T-cell (primary cell): ENCODE results near the gene AK4. TPM values are rescaled to one million over a fixed set of nuclear protein-coding genes. Genes with fewer than 3 reads are reported as not detected.

Experiments
- ATAC-seq, 4 experiments: fragments of 200-7000 bp in 3 of 4; fragments of 150-1000 bp in 1 of 4; cut with Tn5 transposase; replicated peaks in 1 of 4; 1 replicate in 3 of 4; 2 replicates in 1 of 4; pipeline ENCODE4 v1.10.0; 2021; ENCODE audit warnings: moderate library complexity in 3 of 4, mild to moderate bottlenecking in 2 of 4, moderate number of reproducible peaks in 1 of 4
- CTCF ChIA-PET, 2 donors: fragments of 300-600 bp; sonication (Branson Sonifier 250); formaldehyde crosslinking; loops; one replicate each; lab custom pipeline; 2022; ENCODE audit warnings: antibody characterized with exemption in 2 of 2; lab: Charles Lee
- POLR2A ChIA-PET, 2 donors: fragments of 300-600 bp; sonication (Branson Sonifier 250); formaldehyde crosslinking; loops; one replicate each; lab custom pipeline; 2022; ENCODE audit warnings: antibody characterized with exemption in 2 of 2; lab: Charles Lee
- DNase-seq, 35 experiments: peaks; one replicate each; pipeline versions ENCODE4 v3.0.0 to v3.0.0-alpha.2; 2013 to 2023
- H3K27ac ChIP-seq: one replicate; pipeline ENCODE4 v1.5.1; 2013; ENCODE audit warnings: low read length
- H3K27me3 ChIP-seq, 2 experiments: replicated peaks in 1 of 2; 1 replicate in 1 of 2; 2 replicates in 1 of 2; pipeline versions ENCODE4 v1.6.1 to v1.7.0; 2013; ENCODE audit warnings: low read length in 1 of 2, mixed read lengths in 1 of 2; ENCODE audit not compliant: control insufficient read depth in 2 of 2, insufficient read depth in 2 of 2; ENCODE audit errors: extremely low read depth in 1 of 2
- H3K36me3 ChIP-seq, 2 donors: 1 replicate in 1 of 2; 2 replicates in 1 of 2; pipeline versions ENCODE4 v1.6.1 to v1.7.0; 2013; ENCODE audit warnings: low read length in 1 of 2; ENCODE audit not compliant: control insufficient read depth in 2 of 2, insufficient read depth in 1 of 2; ENCODE audit errors: extremely low read depth in 1 of 2
- H3K4me1 ChIP-seq, 2 experiments: 1 replicate in 1 of 2; 2 replicates in 1 of 2; pipeline versions ENCODE4 v1.6.1 to v1.7.0; 2013; ENCODE audit warnings: low read length in 2 of 2, mixed read lengths in 1 of 2; ENCODE audit not compliant: insufficient read depth in 2 of 2, control insufficient read depth in 1 of 2; ENCODE audit errors: extremely low read depth in 1 of 2
- H3K4me3 ChIP-seq, 2 donors: 1 replicate in 1 of 2; 2 replicates in 1 of 2; pipeline versions ENCODE4 v1.5.1 to v1.7.0; 2013; ENCODE audit warnings: mild to moderate bottlenecking in 2 of 2, low read length in 1 of 2, moderate library complexity in 1 of 2; ENCODE audit not compliant: control insufficient read depth in 1 of 2; ENCODE audit errors: extremely low read depth in 1 of 2
- H3K9me3 ChIP-seq: 2 replicates; pipeline ENCODE4 v1.7.0; 2013
- H3K27ac Mint-ChIP-seq, 2 donors: one replicate each; pipeline ENCODE4 v1.8.0; 2020 to 2021; ENCODE audit warnings: mild to moderate bottlenecking in 2 of 2, mixed read lengths in 2 of 2
- H3K27me3 Mint-ChIP-seq, 2 donors: one replicate each; pipeline ENCODE4 v1.8.0; 2021 to 2022; ENCODE audit warnings: mixed read lengths in 2 of 2
- H3K36me3 Mint-ChIP-seq: one replicate; pipeline ENCODE4 v1.8.0; 2021; ENCODE audit warnings: mixed read lengths
- H3K4me1 Mint-ChIP-seq, 3 donors: one replicate each; pipeline ENCODE4 v1.8.0; 2020 to 2022; ENCODE audit warnings: mixed read lengths in 3 of 3, mild to moderate bottlenecking in 1 of 3
- H3K4me3 Mint-ChIP-seq, 3 donors: one replicate each; pipeline ENCODE4 v1.8.0; 2020 to 2022; ENCODE audit warnings: mild to moderate bottlenecking in 3 of 3, mixed read lengths in 3 of 3, moderate library complexity in 3 of 3
- H3K9me3 Mint-ChIP-seq, 3 donors: one replicate each; pipeline ENCODE4 v1.8.0; 2020 to 2022; ENCODE audit warnings: mixed read lengths in 3 of 3
- WGBS: methylation state at CpG from one replicate; pipeline ENCODE4 v1.1.5; 2013; ENCODE audit warnings: missing lambda C conversion rate; ENCODE audit not compliant: insufficient coverage; 5-methylcytosine and 5-hydroxymethylcytosine counted together
- total RNA-seq, 35 experiments: library from RNA in 6 of 35; stranded (reverse) in 6 of 35; fragments of 120-200 nt in 1 of 35; gene quantifications; one replicate each; pipeline versions ENCODE4 v1.2.1 to v1.2.4 and lab custom pipeline; 2013 to 2026

Gene AK4
- total RNA-seq, 5 donors from 2014 or later (not counting 1 experiment from before 2014, with no cell fraction given), result 0.18 to 2.4 (median 1.1) TPM

DNA sequence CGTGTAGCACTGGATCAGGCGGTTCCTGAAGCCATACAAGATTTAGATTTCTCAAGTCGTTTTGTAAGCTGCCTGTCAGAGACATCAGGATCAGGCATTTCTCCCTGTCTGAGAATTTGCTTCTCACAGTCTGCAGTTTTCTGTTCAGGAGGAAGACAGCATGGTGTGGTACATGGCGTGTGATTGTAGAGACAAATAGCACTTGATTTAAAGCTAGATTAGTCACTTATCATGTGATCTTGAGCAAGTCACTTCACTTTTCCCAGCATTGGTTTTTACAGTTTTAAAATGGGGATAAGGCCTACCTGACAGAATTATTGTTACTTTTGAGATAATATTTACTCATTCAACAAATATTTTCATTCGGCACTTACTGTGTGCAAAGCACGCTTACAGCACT lies 63.3 kb downstream of the AK4 start:
- Mint-ChIP-seq H3K27me3 (peaks cover 2 to 5% of the 10 kb centered on the region in 2 donors), H3K27ac (no peak overlapping the region)
- 70% methylated on average over 3 of the region's 6 CpGs for WGBS

DNA sequence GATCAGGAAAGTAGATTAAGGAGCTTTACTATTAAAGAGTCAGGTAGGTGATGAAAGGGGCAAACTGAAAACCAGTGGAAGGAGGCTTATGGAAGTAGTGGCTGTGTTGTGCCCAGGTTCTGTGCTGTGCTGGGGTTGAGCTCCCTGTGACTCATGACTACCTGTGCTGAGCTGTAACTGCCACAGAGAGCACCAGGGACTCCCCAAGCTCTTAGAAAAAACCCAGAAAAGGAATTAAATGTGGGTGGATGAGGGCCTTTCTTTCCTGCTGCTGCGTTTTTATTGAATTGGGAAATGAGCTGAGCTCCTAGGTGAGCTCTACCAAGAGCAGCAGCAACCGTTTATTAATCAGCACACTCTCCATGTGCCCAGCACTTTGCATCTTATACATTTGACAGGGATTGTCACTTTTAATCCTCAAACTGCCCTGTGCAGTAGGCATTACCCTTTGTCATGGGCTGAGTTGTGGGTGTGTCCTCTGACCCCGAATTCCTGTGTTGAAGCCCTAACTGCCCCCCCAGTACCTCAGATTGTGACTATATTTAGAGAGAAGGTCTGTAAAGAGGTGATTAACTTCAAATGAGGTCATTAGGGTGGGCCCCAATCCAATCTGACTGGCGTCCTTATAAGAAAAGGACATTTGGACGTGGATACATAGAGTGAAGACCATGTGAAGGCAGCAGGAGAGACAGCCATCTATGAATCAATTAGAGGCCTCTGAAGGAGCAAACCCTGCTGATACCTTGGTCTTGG lies 65.4 kb downstream of the AK4 start:
- ATAC-seq (no peak), DNase-seq (no peak)
- peaks cover 9 to 12% (median 11%) of the 10 kb centered on the region in 3 donors for H3K4me1 Mint-ChIP-seq
- Histone ChIP-seq H3K4me1 (peaks cover 0 to 2% of the 10 kb centered on the region in 2 experiments), H3K27me3 (peaks cover 0 to 4% of the 10 kb centered on the region in 2 experiments), H3K9me3 (no peaks in the 10 kb centered on the region), H3K36me3 (no peaks in the 10 kb centered on the region), H3K4me3 (no peak overlapping the region), H3K27ac (no peak overlapping the region)
- 63% methylated on average over 2 of the region's 5 CpGs for WGBS
- H3K27me3 Mint-ChIP-seq, result peaks cover 0 to 1% of the 10 kb centered on the region in 2 donors
- no peaks in the 10 kb centered on the region for H3K9me3 Mint-ChIP-seq
- no peak overlapping the region for H3K27ac Mint-ChIP-seq
- no peaks in the 10 kb centered on the region for H3K36me3 Mint-ChIP-seq
- POLR2A ChIA-PET, result no interaction called here
- H3K4me3 Mint-ChIP-seq, result no peak overlapping the region
- CTCF ChIA-PET, result interaction anchor here (0.9 to 1.1 kb wide), 2 partner anchors 473 to 474 kb away, joined by 3 read pairs; no protein-coding TSS in a partner anchor

More for the DNA sequence above, 63.3 kb downstream of the AK4 start:
- ATAC-seq (no peak), DNase-seq (no peak)
- Mint-ChIP-seq H3K9me3 (no peaks in the 10 kb centered on the region), H3K36me3 (no peaks in the 10 kb centered on the region), H3K4me1 (peaks cover 10 to 13% (median 10%) of the 10 kb centered on the region in 3 donors), H3K4me3 (no peak overlapping the region)
- H3K27me3 ChIP-seq, result peaks cover 0 to 4% of the 10 kb centered on the region in 2 experiments
- POLR2A ChIA-PET, result no interaction called here
- H3K27ac ChIP-seq, result no peak overlapping the region
- H3K4me3 ChIP-seq, result no peak overlapping the region
- CTCF ChIA-PET, result no interaction called here
- H3K36me3 ChIP-seq, result no peaks in the 10 kb centered on the region
- no peaks in the 10 kb centered on the region for H3K9me3 ChIP-seq
- H3K4me1 ChIP-seq, result peaks cover 0 to 2% of the 10 kb centered on the region in 2 experiments

DNA sequence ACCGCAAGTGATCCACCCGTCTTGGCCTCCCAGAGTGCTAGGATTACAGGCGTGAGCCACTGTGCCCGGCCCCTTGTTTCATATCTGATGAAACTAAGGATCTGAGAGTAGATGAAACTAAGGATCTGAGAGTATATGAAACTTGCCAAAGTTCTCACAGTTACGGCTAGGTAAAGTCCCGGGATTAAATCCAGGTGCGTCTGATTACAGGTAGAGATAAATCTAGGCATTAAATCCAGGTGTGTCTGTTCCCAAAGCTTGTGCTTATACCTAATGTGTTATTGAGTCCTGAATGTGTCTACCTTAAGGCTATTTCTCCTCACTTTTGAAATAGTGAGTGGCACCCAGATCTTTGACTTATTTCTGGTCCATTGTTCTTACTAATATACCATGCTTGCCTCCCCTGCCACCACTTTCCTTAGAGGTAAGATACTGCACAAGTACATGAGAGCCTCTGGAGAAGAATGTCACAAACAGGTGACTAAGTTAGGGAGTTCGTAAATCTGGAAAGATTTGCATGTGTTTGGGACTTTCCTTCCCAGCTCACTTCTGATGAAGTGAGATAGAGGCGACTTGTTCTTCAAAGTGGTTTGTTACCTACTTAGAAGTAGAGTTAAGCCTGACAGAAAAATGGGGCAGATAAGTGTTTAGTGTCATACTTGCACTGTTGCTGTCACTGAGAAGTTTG lies 66.5 kb downstream of the AK4 start:
- Mint-ChIP-seq H3K4me3 (no peak overlapping the region), H3K27me3 (peaks cover 0 to 1% of the 10 kb centered on the region in 2 donors), H3K36me3 (no peaks in the 10 kb centered on the region), H3K4me1 (peaks cover 7 to 12% (median 8%) of the 10 kb centered on the region in 3 donors), H3K27ac (no peak overlapping the region), H3K9me3 (no peaks in the 10 kb centered on the region)
- CTCF ChIA-PET, result interaction anchor here in 1 of 2 donors (2.0 kb wide), 1 partner anchor 473 kb away, joined by 10 read pairs; no protein-coding TSS in a partner anchor
- POLR2A ChIA-PET, result no interaction called here
- Histone ChIP-seq H3K27ac (no peak overlapping the region), H3K4me1 (peaks cover 0 to 2% of the 10 kb centered on the region in 2 experiments), H3K36me3 (no peaks in the 10 kb centered on the region), H3K27me3 (no peaks in the 10 kb centered on the region), H3K9me3 (no peaks in the 10 kb centered on the region), H3K4me3 (no peak overlapping the region)
- ATAC-seq (no peak), DNase-seq (no peak)
- 87% methylated on average over 8 of the region's 9 CpGs for WGBS

DNA sequence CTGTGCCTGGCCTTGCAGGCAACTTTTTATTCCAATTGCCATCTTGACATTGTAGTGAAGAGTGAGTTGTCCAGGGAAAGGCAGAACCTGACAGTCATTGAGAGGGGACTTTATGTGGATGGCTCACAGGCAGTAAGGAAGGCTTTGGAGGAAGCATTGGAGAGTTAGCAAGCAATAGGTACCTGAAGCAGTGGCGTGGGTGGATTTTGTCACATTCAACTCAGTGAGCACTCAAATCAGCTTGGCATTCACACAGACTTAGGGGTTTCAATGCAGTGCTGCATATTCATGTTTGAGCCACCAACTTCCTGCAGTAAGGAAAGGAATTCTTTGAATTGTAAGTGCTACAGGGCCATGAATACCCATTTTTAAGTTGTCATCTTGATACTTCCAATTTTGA lies 69.0 kb downstream of the AK4 start:
- H3K4me1 Mint-ChIP-seq, result peaks cover 7 to 12% (median 8%) of the 10 kb centered on the region in 3 donors
- no peak overlapping the region for H3K27ac Mint-ChIP-seq
- H3K4me1 ChIP-seq, result peaks cover 0 to 2% of the 10 kb centered on the region in 2 experiments
- DNase-seq (no peak), ATAC-seq (no peak)
- H3K9me3 Mint-ChIP-seq, result no peaks in the 10 kb centered on the region
- WGBS, result no CpG with 5 or more reads among the region's 1 CpG
- H3K4me3 ChIP-seq, result no peak overlapping the region
- no peak overlapping the region for H3K27ac ChIP-seq
- no peak overlapping the region for H3K4me3 Mint-ChIP-seq
- ChIA-PET CTCF (interaction anchor here in 1 of 2 donors (2.4 kb wide), 1 partner anchor 471 kb away, joined by 7 read pairs; no protein-coding TSS in a partner anchor), POLR2A (no interaction called here)
- peaks cover 0 to 1% of the 10 kb centered on the region in 2 donors for H3K27me3 Mint-ChIP-seq
- no peaks in the 10 kb centered on the region for H3K36me3 ChIP-seq
- H3K27me3 ChIP-seq, result no peaks in the 10 kb centered on the region
- H3K36me3 Mint-ChIP-seq, result no peaks in the 10 kb centered on the region
- no peaks in the 10 kb centered on the region for H3K9me3 ChIP-seq

DNA sequence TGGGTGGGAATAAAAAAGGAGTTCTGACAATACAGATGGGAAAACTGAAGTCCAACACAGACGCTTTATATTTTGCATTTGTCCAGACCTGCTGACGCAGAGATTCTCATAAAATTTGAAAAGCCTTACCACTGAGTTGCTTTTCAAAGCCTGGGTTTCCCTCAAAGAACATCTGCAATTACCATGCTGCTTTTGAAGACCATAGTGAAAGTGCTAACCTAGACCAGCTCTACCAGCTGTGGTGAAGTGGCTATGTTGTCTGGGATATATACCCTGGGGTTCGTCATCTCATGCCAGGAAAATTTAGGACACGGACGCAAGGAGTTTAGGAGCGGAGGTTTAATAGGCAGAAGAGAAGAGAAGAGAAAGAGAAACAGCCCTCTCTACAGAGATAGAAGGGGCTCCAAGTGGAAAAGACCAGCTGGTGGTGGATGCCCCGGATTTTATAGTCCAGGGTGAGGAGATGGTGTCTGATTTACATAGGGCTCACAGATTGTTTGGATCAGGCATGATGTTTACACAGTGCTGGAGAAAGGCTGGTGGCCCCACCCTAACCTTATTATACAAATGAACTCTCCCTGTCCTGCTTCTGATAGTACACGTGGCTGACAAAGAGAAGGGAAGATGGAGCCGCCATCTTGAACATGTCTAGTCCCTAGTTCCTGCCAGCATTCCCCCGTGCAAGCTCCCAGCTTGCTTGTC lies 73.8 kb downstream of the AK4 start:
- ATAC-seq, result no peak
- ChIA-PET CTCF (interaction anchor here in 1 of 2 donors (0.6 to 1.0 kb wide), 2 partner anchors 11 to 1527 kb away, joined by 4 to 5 read pairs; no protein-coding TSS in a partner anchor), POLR2A (no interaction called here)
- no peaks in the 10 kb centered on the region for H3K4me1 ChIP-seq
- WGBS, result 78% methylated on average over 3 of the region's 10 CpGs
- DNase-seq, result no peak
- H3K9me3 ChIP-seq, result no peaks in the 10 kb centered on the region
- no peaks in the 10 kb centered on the region for H3K27me3 ChIP-seq
- Mint-ChIP-seq H3K27ac (no peak overlapping the region), H3K4me1 (peaks cover 0 to under 1% (median 0%) of the 10 kb centered on the region in 3 donors), H3K27me3 (peaks cover 2 to 8% of the 10 kb centered on the region in 2 donors), H3K9me3 (no peaks in the 10 kb centered on the region), H3K36me3 (no peaks in the 10 kb centered on the region), H3K4me3 (no peak overlapping the region)
- H3K4me3 ChIP-seq, result no peak overlapping the region
- no peak overlapping the region for H3K27ac ChIP-seq
- H3K36me3 ChIP-seq, result no peaks in the 10 kb centered on the region

DNA sequence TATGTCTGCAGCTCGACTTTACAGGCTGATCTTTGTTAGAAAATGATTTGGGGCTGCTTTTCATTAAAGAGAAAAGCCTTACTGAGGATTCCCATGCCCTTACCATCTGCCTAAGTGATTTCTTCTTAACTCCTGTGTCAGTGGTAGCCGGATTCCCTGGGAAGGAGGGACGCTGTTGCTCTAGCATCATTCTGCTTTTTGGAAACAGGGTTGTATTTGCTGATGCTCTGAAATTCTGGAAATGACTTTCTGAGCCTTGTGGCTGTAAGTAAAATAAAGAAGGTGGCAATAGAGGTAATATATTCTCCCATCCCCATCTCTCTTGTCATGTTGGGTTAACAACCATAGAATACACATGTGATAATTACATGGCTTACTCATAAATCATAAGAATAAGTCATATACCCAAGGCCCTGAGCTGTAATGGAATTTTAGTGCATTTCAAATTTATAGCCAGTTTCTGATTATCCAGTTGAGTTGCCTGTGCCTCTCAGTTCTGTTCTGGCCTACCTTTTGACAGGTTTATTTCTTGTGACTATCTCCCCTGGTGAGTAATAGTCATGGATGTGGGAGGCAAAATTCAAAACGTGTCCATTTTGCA lies 74.4 kb downstream of the AK4 start:
- WGBS, result 20% methylated on average over 1 of the region's 4 CpGs
- Mint-ChIP-seq H3K4me3 (no peak overlapping the region), H3K4me1 (no peaks in the 10 kb centered on the region), H3K9me3 (no peaks in the 10 kb centered on the region), H3K27ac (no peak overlapping the region), H3K27me3 (peaks cover 2 to 8% of the 10 kb centered on the region in 2 donors), H3K36me3 (no peaks in the 10 kb centered on the region)
- Histone ChIP-seq H3K27ac (no peak overlapping the region), H3K4me3 (no peak overlapping the region), H3K36me3 (no peaks in the 10 kb centered on the region), H3K9me3 (no peaks in the 10 kb centered on the region), H3K27me3 (no peaks in the 10 kb centered on the region), H3K4me1 (no peaks in the 10 kb centered on the region)
- POLR2A ChIA-PET, result no interaction called here
- ATAC-seq (no peak), DNase-seq (no peak)
- CTCF ChIA-PET, result no interaction called here
